Keratinocyte (primary cell): Measurements from ENCODE around the gene RARRES1. TPM values are rescaled to one million over a fixed set of nuclear protein-coding genes. Genes with fewer than 3 reads are reported as not detected.

ENCODE experiments used
- DNase-seq: peaks from one replicate; pipeline ENCODE4 v3.0.0-alpha.2; 2011; ENCODE audit warnings: low read depth, missing footprints, low spot score
- FAIRE-seq: peaks from 2 replicates; lab custom pipeline; 2011; peaks lifted over from hg19 to GRCh38; lab: Jason Lieb, UNC
- H2AFZ ChIP-seq: 2 replicates; pipeline ENCODE4 v1.6.0; 2012; ENCODE audit warnings: low read length, control low read depth, inconsistent platforms; ENCODE audit not compliant: control insufficient read depth
- H3K27ac ChIP-seq: 2 replicates; pipeline ENCODE4 v1.5.1; 2011; ENCODE audit warnings: low read length; ENCODE audit not compliant: control insufficient read depth, insufficient read depth
- H3K27me3 ChIP-seq: 3 replicates; pipeline ENCODE4 v1.6.0; 2011; ENCODE audit warnings: low read length; ENCODE audit not compliant: control insufficient read depth, insufficient read depth; ENCODE audit errors: extremely low read depth
- H3K36me3 ChIP-seq, 2 experiments: 2 replicates in 1 of 2; 3 replicates in 1 of 2; pipeline ENCODE4 v1.5.1; 2011; ENCODE audit warnings: low read length in 2 of 2, mild to moderate bottlenecking in 1 of 2; ENCODE audit not compliant: control insufficient read depth in 2 of 2, insufficient read depth in 2 of 2; ENCODE audit errors: extremely low read depth in 1 of 2
- H3K4me1 ChIP-seq: 3 replicates; pipeline ENCODE4 v1.5.1; 2011; ENCODE audit warnings: low read length; ENCODE audit not compliant: control insufficient read depth, insufficient read depth; ENCODE audit errors: extremely low read depth
- H3K4me2 ChIP-seq: 3 replicates; pipeline ENCODE4 v1.6.0; 2011; ENCODE audit warnings: low read depth, low read length; ENCODE audit not compliant: control insufficient read depth, insufficient read depth; ENCODE audit errors: extremely low read depth
- H3K4me3 ChIP-seq, 3 experiments: fragments of 200-600 bp in 1 of 3; sonication (generic) in 1 of 3; 2 replicates in 2 of 3; 3 replicates in 1 of 3; pipeline ENCODE4 v1.5.1; 2011 to 2016; ENCODE audit warnings: low read length in 3 of 3, mild to moderate bottlenecking in 3 of 3, control low read depth in 2 of 3, inconsistent platforms in 1 of 3, low read depth in 1 of 3, mixed read lengths in 1 of 3, mixed run types in 1 of 3, moderate library complexity in 1 of 3; ENCODE audit not compliant: control insufficient read depth in 2 of 3, insufficient read depth in 2 of 3; ENCODE audit errors: extremely low read depth in 1 of 3
- H3K79me2 ChIP-seq: 2 replicates; pipeline ENCODE4 v1.6.0; 2012; ENCODE audit warnings: low read length; ENCODE audit not compliant: control insufficient read depth, insufficient read depth
- H3K9ac ChIP-seq: 3 replicates; pipeline ENCODE4 v1.6.0; 2011; ENCODE audit warnings: low read length; ENCODE audit not compliant: control insufficient read depth, insufficient read depth; ENCODE audit errors: extremely low read depth
- H3K9me1 ChIP-seq: 3 replicates; pipeline ENCODE4 v1.6.0; 2011; ENCODE audit warnings: low read length; ENCODE audit not compliant: control insufficient read depth, insufficient read depth; ENCODE audit errors: extremely low read depth
- H3K9me3 ChIP-seq: 2 replicates; pipeline ENCODE4 v1.5.1; 2012; ENCODE audit warnings: low read depth, low read length; ENCODE audit not compliant: control insufficient read depth
- H4K20me1 ChIP-seq: 3 replicates; pipeline ENCODE4 v1.6.0; 2011; ENCODE audit warnings: low read length; ENCODE audit not compliant: control insufficient read depth, insufficient read depth; ENCODE audit errors: extremely low read depth
- EZH2 ChIP-seq: IDR thresholded peaks from one replicate; pipeline ENCODE4 v1.6.1; 2012; ENCODE audit warnings: inconsistent platforms, mild to moderate bottlenecking, low read length, moderate library complexity
- dilution Hi-C: fragments of 300-500 bp; cut with MboI; formaldehyde crosslinking; loops from one replicate; pipeline ENCODE4 v1.7.0; 2020; ENCODE audit warnings: low sequenced_read_pairs; ENCODE audit not compliant: extremely low pct_ligation_motif_present
- polyA plus RNA-seq, 5 experiments: library from polyadenylated mRNA; depleted of rRNA in 3 of 5; stranded (reverse) in 3 of 5; stranded (forward) in 1 of 5; unstranded in 1 of 5; fragments of >200 nt; gene quantifications; 1 replicate in 1 of 5; 2 replicates in 3 of 5; 3 replicates in 1 of 5; pipeline versions ENCODE4 v1.2.1 to v1.2.3, GENCODE V29; 2011 to 2012; ENCODE audit warnings: missing spikeins in 2 of 5, low read depth in 1 of 5, low replicate concordance in 1 of 5
- TF ChIP-seq, protein P1 (sequence below), 3 experiments: IDR thresholded peaks in 1 of 3; conservative IDR thresholded peaks in 1 of 3; optimal IDR thresholded peaks in 1 of 3; 2 replicates in 2 of 3; 3 replicates in 1 of 3; pipeline versions ENCODE3 to v1.5.1; 2011; ENCODE audit warnings: low read length in 3 of 3, mild to moderate bottlenecking in 3 of 3, moderate library complexity in 2 of 3, control low read depth in 1 of 3, inconsistent platforms in 1 of 3; ENCODE audit not compliant: insufficient read depth in 2 of 3; ENCODE audit errors: extremely low read depth in 1 of 3

Gene RARRES1
- polyA plus RNA-seq, 1 donor (not counting 4 experiments of a cell fraction or from before 2014, with no cell fraction given) = not detected

- TF ChIP-seq, protein P1, sequence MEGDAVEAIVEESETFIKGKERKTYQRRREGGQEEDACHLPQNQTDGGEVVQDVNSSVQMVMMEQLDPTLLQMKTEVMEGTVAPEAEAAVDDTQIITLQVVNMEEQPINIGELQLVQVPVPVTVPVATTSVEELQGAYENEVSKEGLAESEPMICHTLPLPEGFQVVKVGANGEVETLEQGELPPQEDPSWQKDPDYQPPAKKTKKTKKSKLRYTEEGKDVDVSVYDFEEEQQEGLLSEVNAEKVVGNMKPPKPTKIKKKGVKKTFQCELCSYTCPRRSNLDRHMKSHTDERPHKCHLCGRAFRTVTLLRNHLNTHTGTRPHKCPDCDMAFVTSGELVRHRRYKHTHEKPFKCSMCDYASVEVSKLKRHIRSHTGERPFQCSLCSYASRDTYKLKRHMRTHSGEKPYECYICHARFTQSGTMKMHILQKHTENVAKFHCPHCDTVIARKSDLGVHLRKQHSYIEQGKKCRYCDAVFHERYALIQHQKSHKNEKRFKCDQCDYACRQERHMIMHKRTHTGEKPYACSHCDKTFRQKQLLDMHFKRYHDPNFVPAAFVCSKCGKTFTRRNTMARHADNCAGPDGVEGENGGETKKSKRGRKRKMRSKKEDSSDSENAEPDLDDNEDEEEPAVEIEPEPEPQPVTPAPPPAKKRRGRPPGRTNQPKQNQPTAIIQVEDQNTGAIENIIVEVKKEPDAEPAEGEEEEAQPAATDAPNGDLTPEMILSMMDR (optimal IDR thresholded peaks at IDR 0.05 in 1 of 3, IDR thresholded peaks at IDR 0.05 in 1 of 3, conservative IDR thresholded peaks at IDR 0.05 in 1 of 3; ENCODE audit: extremely low read depth in 1 of 3, insufficient read depth in 2 of 3, low read length in 3 of 3) = no peak
- TF ChIP-seq EZH2 = no peak
- H2AFZ ChIP-seq = no peak overlapping the region
- no peaks in the 10 kb centered on the region for H3K9me1 ChIP-seq
- dilution Hi-C loops = no loop called here
- no peak overlapping the region for H3K4me3 ChIP-seq
- H3K4me1 ChIP-seq = no peaks in the 10 kb centered on the region
- H3K36me3 ChIP-seq = no peaks in the 10 kb centered on the region
- no peak overlapping the region for H3K9ac ChIP-seq
- FAIRE-seq (no peak), DNase-seq (no peak)
- no peaks in the 10 kb centered on the region for H3K9me3 ChIP-seq
- H3K4me2 ChIP-seq = no peak overlapping the region
- H3K27ac ChIP-seq = no peak overlapping the region
- H3K79me2 ChIP-seq = no peaks in the 10 kb centered on the region
- no peaks in the 10 kb centered on the region for H4K20me1 ChIP-seq
- no peaks in the 10 kb centered on the region for H3K27me3 ChIP-seq
Measured at GRCh38 chr3:158743664-158744566, 11.7 kb upstream of the RARRES1 start.

DNA sequence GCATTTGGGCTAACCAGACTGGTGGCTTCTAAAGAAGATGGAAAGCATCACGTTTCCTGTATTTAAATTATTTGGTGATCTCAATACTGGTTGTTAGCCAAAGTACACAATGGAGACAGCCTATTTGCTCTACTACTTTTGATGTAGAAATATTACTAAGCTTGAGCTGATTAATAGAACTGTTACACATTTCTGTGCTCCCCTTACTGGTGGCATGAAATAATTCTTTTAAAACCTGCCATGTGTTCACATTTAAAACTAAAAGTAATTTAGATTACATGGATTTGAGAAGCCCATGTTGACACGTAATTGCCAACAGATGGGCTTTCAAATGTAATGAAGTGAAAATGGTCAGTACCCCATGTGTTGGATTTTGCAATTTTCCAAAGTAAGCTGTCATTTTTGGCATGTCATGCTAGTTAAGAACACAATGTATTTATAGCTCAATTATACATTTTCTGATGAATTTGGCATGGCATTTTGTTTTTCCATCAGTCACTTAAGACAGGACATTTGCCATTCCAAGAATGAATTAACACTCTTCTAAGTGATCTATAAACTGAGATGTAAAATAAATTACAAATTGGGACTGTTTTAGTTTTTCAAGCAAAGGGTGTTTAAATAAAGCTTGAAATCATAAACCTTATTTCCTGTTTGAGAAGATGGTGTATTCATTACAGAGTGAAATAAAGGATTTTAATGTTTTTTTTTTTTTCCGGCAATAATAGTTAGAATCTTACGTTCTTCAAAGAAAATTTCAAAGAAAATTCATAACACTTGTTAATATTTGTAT is 10.8 kb upstream of the RARRES1 start:
- Histone ChIP-seq H4K20me1 (no peaks in the 10 kb centered on the region), H3K79me2 (no peaks in the 10 kb centered on the region), H3K4me1 (no peaks in the 10 kb centered on the region), H3K9ac (no peak overlapping the region), H3K9me1 (no peaks in the 10 kb centered on the region), H3K9me3 (no peaks in the 10 kb centered on the region), H3K36me3 (no peaks in the 10 kb centered on the region), H3K4me3 (no peak overlapping the region), H3K4me2 (no peak overlapping the region), H2AFZ (no peak overlapping the region), H3K27me3 (no peaks in the 10 kb centered on the region), H3K27ac (no peak overlapping the region)
- DNase-seq (no peak), FAIRE-seq (no peak)
- TF ChIP-seq, protein P1 (optimal IDR thresholded peaks at IDR 0.05 in 1 of 3, IDR thresholded peaks at IDR 0.05 in 1 of 3, conservative IDR thresholded peaks at IDR 0.05 in 1 of 3; ENCODE audit: extremely low read depth in 1 of 3, insufficient read depth in 2 of 3, low read length in 3 of 3) = no peak
- no peak for TF ChIP-seq EZH2
- dilution Hi-C loops = no loop called here
